Amygdala (tissue), 56 donors: ENCODE results near the gene PLXNB3.

Source experiments
- DNase-seq, 56 donors: peaks; one replicate each; lab custom pipeline; 2025; lab: John Stamatoyannopoulos, UW

Gene PLXNB3

DNA sequence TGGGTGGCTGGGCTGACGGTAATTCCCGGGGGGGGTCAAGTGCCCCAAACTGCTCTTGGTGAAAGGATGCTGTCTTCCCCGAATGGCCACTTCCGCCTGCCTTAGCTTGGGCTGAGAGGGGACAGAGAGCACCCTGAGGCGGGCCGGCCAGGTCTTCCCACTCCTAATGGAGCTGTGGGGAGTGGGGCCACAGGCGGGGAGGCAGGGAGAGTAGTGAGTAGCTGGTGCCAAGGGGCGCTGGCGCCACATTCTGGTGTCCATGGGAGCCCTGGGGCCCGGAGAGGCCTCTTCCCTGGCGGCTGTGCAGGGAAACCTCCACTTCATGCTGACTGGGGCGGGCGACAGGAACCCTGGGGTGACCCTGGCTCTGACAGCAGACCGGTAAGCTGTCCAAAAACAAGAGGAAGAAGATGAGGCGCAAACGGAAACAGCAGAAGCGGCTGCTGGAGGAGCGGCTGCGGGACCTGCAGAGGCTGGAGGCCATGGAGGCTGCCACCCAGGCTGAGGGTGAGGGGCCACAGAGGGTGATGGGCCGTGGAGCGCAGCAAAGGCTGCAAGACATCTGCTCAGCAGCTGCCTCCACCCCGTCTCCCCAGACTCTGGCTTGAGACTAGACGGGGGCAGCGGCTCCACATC, 19.4 kb downstream of the PLXNB3 start:
- DNase-seq = no peak

DNA sequence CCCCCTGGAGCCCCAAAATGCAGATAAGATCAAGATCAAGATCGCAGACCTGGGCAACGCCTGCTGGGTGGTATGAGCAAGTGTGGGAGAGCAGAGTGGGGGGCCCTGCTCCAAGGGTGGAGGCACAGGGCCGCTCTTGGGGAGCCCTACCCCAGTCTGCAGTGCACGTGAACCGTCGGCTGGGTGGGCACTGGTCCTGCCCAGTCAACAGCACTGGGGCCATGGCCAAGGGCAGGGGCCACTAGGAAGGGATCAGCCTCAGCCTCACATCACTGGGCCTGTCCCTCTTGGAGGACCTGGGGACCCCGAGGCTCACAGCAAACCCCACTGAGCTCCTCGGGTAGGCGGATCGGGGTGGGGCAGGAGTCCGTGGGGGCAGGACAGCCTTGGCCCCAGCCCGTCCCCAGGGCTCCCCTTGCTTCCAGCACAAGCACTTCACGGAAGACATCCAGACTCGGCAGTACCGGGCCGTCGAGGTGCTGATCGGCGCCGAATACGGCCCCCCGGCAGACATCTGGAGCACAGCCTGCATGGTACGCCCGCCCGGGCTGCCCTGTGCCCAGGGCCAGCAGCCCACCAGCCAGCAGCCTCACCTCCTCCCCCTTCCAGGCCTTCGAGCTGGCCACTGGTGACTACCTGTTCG, 20.4 kb downstream of the PLXNB3 start:
- no peak for DNase-seq

DNA sequence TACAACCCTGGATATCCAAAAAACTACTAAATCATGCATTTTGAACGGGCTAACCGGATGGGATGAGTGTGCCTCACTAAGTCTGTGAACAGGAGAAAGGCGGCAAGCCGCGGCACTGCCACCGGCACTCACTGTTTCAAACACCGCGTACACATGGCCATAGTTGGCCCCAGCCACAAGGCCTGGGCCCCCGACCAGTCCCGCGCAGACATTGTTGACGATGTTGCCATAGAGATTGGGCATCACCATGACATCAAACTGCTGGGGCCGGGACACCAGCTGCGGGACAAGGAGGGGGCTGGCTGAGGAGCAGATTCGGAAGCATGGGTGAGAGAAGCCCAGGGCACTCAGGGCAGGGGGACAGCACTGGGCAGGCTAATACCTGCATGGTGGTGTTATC, 22.6 kb downstream of the PLXNB3 start:
- peak in 1 of 56 donors; percentile 6 for DNase-seq

DNA sequence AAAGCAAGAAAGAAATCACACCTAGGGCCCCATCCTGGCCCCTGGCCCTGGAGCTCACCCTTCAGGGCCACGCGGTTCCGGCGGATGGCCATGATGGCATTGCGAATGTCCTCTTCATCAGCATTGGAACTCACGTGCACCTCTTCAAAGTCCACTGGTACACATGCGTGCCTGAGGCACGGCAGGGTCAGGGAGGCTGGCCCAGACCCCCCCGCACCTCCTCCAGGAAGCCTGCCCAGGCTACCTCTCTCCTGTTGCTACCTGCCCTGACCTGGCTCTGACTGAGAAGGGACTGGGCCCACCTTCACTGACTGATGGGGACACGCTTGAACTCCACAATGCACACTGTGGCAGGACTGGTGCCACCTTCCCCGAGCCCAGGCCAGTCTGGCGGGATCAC, 25.6 kb downstream of the PLXNB3 start:
- no peak for DNase-seq

DNA sequence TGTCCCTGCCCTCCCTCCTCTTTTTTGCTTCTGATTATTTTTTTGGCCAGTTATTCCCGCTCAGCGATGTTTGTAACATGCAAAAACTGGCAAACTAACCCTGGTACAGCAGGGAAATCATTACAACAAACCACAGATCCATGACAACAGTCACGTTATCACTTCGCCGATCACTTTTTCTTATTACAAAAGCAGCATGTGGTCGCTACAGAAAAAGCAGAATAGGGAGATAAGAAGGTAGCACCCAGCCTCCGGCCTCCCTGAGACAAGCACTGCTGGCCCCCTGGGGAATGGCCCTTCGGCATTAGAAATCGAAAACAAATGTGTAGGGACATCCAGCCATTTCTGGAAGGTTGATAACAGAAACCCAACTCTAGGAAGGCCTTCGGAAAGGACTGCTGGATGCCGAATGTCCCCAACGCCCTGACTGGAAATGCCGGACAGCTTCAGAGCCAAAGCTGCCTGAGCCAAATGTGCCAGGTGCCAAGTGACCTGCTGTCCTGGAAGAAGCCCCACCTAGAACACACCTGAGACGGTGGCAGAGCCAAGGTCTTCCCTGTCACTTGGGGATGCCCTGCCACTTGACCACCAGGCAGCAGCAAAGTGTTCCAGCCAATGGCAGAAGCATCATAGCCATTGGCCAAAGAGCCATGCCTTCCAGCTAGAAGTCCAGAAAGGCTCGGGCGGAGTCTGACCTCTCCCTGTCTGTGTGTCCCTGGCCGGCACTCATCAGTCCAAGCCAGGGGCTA, 27.2 kb downstream of the PLXNB3 start:
- DNase-seq = no peak

DNA sequence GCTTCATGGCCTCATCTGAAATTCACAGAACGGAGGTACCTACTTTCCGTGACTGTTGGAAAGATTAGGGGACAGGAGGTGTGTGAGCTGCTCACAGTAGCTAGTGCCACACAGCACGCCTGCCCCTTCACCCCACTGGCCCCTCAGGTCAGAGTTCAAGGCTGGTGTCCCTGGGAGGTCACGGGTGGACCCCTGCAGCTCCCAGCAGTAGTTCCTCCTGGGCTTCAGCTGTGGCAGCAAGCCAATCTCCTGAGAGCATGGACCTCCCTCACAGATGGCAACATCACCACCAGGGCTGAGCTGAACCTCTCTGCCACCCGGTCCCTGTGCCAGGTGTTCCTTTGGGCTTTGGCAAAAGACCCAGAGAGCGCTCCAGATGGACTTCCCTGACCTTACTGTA, 28.3 kb downstream of the PLXNB3 start:
- DNase-seq = no peak

DNA sequence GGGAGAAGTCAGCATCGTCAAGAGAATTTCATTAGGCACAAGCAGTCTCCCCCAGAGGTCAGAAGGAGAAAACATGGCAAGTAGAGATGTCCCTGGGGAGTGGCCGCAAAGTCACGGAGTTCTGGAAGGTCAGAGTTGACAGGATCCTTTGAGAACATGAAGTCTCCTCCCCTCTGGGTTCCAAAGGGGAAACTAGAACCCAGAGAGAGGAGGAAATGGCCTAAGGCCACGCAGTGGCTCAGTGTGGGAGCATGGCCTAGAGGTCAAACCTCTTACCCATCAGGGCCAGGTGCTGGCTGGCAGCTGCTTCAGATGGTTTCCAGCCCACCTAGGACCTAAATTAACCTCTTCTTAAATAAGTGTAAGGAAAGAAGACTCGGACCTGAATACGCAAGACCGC, 29.2 kb downstream of the PLXNB3 start:
- DNase-seq = no peak

DNA sequence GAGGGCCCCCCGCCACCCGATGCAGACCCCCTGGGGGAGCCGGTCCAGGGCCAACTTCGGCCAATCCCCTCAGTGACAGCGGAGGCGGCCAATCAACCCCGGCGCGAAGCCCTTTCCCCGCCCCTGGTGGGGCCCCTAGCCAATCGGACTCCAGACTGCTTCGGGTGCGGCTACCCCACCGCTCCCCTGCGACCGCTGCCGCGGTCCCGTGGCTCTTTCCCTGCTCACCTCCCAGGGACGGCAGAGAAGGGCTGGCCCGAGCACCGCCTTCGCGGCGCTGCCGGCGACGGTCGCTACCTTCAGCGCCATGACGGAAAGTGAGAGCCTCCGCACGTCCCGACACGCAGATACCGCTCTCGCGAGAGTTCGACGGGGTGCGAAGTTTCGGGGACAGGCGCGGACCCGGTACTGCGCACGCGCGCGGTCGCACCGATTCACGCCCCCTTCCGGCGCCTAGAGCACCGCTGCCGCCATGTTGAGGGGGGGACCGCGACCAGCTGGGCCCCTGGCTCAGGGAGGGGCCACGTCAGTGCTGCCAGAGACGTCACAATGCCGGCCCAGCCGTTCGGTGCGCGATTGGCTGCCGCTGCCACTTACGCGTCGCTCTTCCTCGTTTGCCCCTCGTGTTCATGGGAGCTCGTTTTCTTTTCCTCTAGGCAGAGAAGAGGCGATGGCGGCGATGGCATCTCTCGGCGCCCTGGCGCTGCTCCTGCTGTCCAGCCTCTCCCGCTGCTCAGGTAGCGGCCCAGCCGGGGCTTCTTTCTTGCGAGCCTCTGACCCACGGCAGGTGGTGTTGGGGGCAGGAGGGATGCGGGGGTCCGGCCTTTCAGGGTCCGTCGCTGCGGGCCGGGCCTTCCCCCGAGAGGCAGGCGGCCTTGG, 30.2 kb downstream of the PLXNB3 start, which contains the start of the genes IDH3G and SSR4:
Gene IDH3G (minus strand): TSS at position 358 of the 879 bp plus-strand sequence. CDS start 49 bp downstream, at position 309.
Gene SSR4 (plus strand): TSS at position 651 of the 879 bp plus-strand sequence. CDS start 20 bp downstream, at position 671.
- peak; percentile 15 to 94 (median 84) for DNase-seq

DNA sequence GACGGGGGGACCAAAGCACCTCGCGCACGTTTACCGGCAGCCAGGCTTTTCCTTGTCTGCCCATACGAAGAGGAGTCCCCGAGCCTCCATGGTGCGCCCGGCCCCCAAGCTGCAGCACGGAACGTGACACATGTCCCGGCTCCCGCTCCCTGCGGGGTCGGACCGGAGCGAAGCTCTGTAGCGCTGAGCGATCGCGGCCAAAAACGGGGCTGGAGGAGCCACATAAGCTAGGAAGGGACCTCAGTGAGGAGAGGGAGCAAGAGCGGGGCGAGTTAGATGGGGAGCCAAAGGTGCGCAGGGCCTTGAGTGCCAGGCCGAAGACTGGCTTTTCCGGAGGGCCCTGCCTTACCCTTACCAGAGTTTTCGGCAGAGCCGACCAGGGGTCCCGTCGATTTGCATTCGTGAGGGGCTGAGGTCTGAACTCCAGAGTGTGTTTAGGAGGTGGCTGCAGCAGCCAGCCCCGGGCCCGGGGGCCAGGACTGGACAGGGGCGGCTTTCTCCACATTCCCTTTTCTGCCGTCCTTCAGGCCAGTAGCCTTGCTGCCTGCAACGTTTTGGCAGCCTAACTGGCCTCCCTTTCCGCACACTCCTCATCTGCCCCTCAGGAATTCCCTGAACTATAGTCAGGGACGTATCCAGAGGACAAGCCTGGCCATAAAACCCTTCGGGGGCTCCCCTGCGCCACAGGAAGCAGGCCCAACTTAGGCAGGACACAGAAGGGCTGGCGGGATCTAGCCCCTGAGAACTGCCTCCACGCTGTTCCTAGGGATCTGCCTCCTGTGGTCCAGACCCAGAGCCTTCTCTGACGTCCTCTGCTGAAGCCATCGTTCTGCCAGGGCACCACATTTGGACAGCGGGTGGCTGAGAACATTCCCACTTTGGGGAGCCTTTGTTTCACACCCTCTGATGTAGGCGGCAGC, 31.1 kb downstream of the PLXNB3 start:
- no peak for DNase-seq

DNA sequence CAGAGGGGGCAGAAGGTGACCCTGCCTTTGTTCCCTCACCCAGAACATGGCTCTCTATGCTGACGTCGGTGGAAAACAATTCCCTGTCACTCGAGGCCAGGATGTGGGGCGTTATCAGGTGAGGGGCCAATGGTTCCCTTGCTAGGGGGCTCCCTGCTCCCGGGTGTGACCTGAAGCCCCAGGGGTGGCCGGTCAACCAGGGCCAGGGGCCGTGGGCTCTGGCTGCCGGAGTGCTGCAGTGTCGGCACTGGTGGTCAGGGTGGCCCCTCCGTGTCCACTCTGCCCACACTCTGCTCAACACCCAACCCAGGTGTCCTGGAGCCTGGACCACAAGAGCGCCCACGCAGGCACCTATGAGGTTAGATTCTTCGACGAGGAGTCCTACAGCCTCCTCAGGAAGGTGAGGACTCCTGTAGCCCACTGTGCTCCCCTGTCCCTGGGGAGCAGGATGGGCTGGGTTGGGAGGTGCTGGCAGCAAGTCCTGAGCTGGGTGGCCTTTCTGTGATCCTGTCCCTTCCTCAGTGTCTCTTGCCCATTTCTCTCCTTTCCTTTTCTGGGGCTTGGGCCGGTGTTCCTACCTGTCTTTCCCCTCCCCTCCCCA, 33.5 kb downstream of the PLXNB3 start:
- DNase-seq = no peak

DNA sequence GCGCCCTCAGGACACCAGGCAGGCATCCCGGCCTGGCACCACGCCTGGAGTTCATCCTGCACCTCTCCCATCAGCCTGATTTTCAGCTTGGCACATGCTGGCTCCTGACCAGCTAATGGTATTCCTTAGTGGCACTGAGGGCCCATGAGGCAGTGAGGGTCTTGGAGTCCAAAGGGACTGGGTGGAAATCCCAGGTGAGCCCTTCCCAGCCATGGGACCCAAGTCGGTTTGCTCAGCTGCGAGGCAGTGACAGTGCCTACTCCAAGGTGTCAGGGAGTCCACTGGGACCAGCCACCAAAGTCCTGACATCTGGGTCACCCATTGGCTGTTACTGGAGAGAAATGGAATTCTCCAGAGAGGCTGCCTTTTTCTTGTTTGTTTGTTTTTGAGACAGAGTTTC, 35.3 kb downstream of the PLXNB3 start:
- DNase-seq = no peak

DNA sequence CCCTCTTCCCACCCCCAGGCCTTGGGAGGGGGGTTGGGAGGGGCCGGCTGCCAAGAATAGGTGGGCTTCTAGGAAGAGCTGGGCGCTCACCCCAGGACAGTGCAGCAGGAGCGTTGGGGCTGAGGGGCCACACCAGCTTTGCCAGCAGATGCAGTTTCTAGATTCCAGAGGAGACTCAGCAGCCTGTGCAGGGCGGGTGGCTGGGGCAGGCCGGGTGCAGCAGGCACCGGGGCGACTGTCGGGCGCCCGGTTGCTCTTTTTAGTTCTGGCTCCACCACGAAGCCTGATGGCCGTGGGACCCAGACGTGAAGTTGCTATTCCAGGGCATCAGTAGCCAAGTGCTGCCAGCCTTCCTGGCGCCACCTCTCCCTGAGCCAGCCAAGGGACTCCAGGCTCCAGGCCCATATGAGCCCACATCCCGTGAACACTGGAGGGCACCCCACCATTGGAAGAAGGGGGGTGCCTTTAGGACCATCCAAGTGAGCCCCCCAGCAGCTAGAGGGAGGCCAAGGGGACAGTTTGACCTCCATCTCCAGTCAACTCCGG, 36.2 kb downstream of the PLXNB3 start:
- DNase-seq = peak in 11 of 56 donors; percentile 1 to 43 (median 20)

DNA sequence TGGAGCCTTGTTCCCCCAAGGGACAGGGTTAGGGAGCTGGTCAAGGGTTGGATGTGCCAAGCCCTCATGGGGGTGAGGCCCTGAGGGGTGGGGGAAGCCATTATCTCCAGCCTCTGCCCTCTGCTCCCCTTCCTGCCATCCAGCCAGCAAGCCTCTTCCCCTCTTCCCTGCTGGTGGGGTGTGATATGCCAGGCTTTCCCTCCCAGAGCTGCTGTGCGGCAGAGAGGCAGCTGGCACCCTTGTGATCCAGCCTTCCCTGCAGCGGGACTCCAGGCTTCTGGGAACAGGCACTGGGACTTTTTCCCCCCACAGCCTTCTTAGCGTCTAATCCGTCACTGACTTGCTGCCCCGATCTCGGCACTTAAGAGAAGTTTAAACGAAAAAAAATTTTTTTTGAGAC, 36.7 kb downstream of the PLXNB3 start:
- no peak for DNase-seq

DNA sequence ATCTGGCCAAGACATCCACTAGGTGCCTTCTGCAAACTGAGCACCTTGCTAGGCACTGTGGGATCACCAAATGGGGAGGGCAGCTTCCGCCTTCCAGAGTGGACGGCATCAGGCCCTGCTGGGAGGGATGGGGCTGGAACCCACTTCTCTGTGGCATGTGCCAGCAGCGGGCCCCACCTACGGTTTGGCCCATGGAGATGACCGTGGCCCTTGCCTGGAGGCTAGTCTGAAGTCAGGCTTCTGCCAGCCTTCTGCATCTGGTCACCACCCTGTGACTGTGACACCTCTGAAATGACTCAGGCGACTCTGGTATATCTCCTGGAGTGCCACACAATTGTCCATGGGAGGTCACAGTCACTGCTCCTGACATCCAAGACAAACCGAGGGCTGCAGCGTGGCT, 37.6 kb downstream of the PLXNB3 start:
- DNase-seq = no peak

DNA sequence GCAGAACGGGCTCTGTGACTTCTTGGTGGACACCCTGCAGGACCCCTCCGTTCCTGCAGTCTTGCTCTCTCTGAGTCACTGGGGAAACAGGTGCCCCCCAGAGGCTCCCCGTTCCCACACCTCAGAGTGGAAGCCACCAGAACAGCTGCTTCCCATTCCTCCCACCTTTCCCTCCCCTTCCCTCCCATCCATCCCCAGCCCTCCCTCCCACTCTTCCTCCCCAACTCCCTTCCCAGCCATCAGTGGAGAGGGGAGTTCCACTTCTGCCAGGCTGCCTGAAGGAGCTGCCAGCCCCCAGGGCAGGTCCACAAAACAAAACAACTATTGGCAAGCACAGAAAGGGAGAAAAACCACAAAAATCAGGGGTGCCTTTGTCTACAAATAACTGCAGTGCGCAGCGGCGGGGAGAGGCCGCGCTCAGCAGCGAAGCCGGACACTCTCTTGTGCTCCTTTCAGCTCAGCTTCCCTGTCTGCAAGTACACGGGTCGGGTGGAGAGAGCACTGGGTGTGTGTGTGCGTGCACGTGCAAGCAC, 38.5 kb downstream of the PLXNB3 start:
- DNase-seq = no peak

DNA sequence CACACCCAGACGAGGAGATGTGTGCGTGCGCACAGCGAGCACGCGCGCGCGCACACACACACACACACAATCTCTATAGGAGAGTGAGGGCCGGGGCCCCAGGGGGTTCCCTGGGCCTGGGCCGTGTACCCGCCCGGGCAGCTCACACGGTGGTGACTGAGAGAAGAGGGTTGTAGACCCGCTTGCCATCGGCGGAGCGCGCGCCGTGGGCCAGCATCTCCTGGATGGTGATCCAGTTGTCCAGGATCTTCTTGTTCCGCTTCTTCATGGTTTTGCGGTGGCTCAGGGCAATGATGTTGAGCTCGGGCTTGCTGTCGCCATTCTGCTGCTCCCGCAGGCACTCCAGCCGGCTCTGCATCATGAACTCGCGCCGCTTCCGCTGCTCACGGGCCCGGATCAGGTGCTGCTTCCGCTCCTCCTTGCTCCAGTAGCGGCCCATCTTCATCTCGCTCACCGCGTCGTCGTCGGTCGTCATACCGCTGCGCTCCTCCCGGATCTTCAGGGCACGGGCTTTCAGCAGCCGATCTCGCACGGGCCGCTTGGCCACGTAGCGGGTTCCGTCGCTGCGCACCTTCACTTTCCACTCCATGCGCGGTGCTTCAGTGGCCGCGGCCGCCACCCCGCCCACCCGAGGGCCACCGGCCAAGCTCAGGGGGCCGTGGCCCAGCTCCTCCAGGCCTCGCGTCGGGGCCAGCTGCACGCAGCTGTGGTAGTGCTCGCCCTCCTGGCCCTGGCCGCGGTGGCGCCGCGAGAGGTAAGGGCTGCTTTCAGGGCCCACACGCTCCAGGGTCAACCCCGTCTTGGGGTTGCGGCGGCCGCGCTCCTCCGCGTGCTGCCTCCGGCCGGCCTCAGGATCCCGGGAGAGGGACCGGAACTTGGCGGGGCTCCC, 39.4 kb downstream of the PLXNB3 start:
- no peak for DNase-seq

DNA sequence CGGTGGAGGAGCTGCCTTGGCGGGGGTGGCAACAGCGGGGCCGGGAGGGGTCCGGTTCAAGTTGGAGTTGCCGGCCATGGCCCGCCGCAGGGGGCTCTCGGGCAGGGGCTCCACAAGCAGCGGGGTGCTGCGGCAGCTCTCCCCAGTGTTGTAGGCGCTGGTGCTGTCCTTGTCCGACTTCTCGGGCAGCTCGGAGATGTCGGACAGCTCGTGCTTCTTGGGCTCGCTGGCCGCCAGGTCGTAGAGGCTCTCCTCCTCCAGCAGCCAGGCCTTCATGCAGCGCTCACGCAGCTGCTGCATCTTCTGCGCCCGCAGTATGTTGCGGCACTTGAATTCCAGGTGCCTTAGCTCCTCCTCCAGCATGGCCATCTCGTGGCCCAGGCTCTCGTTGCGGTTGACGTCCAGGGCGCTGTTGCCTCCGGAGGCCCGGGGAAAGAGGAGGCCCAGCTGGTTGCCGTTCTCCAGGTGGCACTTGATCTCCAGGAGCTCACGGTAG, 40.1 kb downstream of the PLXNB3 start:
- no peak for DNase-seq
